GM21717 (cell line): ENCODE measurements around the gene IFNA13.

Experiments
- ATAC-seq: cut with Tn5 transposase; IDR thresholded peaks from one replicate; pipeline ENCODE4 v1.9.1; 2021; ENCODE audit warnings: mild to moderate bottlenecking, moderate library complexity; ENCODE audit not compliant: unreplicated experiment

The IFNA13 gene

GRCh38 chr9:21362287-21362686 is 5.6 kb downstream of the IFNA13 start:
- no peak for ATAC-seq

- peak; percentile 87 for ATAC-seq
Measured at GRCh38 chr9:21357479-21358460, 10.1 kb downstream of the IFNA13 start.

GRCh38 chr9:21350787-21351186 is 17.1 kb downstream of the IFNA13 start, which contains the start of gene IFNA6:
IFNA6 (minus strand) TSS chr9:21350887; CDS start chr9:21350887, 0 bp downstream.
- ATAC-seq: no peak

GRCh38 chr9:21348430-21348970 is 19.4 kb downstream of the IFNA13 start:
- ATAC-seq: no peak

- ATAC-seq: no peak
Measured at GRCh38 chr9:21340735-21341134, 27.1 kb downstream of the IFNA13 start.

GRCh38 chr9:21336457-21336856 is 31.4 kb downstream of the IFNA13 start:
- no peak for ATAC-seq

- peak; percentile 93 for ATAC-seq
Measured at GRCh38 chr9:21334701-21335632, 32.9 kb downstream of the IFNA13 start, which contains the start of gene KLHL9. KLHL9 (minus strand) TSS chr9:21335404; CDS start chr9:21334859, 545 bp downstream.

- no peak for ATAC-seq
Measured at GRCh38 chr9:21333226-21333625, 34.6 kb downstream of the IFNA13 start.

- no peak for ATAC-seq
Measured at GRCh38 chr9:21331676-21332402, 36.0 kb downstream of the IFNA13 start.

GRCh38 chr9:21326526-21327139 is 41.2 kb downstream of the IFNA13 start:
- peak; percentile 83 for ATAC-seq

- no peak for ATAC-seq
Measured at GRCh38 chr9:21324047-21324446, 43.8 kb downstream of the IFNA13 start.

- no peak for ATAC-seq
Measured at GRCh38 chr9:21322911-21323461, 44.9 kb downstream of the IFNA13 start.

- no peak for ATAC-seq
Measured at GRCh38 chr9:21320465-21320864, 47.4 kb downstream of the IFNA13 start.

- ATAC-seq: no peak
Measured at GRCh38 chr9:21317956-21318923, 49.6 kb downstream of the IFNA13 start.
